Tibial nerve (tissue), 3 donors: ENCODE results near the gene USP16.

Experiments used
- POLR2A ChIP-seq, 2 donors: fragments of 450-650 bp; IDR thresholded peaks; one replicate each; pipeline ENCODE4 v1.6.1; 2017; ENCODE audit warnings: antibody characterized with exemption in 2 of 2, mild to moderate bottlenecking in 2 of 2, moderate library complexity in 2 of 2
- TF ChIP-seq, protein P1 (sequence below), 5 experiments: fragments of 200-600 bp in 3 of 5; fragments of 450-650 bp in 2 of 5; sonication (generic) in 3 of 5; IDR thresholded peaks; one replicate each; pipeline ENCODE4 v1.5.1; 2016 to 2019; ENCODE audit warnings: antibody characterized with exemption in 5 of 5, mild to moderate bottlenecking in 3 of 5, moderate library complexity in 2 of 5

DNA sequence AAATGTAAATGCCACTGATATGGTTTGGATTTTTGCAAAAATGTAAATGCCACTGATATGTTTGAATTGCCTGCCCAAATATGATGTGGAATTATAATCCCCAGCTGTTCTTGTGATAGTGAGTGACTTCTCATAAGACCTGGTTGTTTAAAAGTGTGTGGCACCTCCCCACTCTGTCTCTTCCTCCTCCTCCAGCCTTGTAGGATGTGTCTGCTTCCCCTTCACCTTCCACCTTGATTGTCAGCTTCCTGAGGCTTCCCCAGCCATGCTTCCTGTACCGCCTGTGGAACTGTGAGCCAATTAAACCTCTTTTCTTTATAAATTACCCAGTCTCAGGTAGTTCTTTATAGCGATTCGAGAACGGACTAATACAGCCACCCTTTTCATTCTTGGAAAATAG, 50.3 kb downstream of the USP16 start:
- TF ChIP-seq, protein P1, sequence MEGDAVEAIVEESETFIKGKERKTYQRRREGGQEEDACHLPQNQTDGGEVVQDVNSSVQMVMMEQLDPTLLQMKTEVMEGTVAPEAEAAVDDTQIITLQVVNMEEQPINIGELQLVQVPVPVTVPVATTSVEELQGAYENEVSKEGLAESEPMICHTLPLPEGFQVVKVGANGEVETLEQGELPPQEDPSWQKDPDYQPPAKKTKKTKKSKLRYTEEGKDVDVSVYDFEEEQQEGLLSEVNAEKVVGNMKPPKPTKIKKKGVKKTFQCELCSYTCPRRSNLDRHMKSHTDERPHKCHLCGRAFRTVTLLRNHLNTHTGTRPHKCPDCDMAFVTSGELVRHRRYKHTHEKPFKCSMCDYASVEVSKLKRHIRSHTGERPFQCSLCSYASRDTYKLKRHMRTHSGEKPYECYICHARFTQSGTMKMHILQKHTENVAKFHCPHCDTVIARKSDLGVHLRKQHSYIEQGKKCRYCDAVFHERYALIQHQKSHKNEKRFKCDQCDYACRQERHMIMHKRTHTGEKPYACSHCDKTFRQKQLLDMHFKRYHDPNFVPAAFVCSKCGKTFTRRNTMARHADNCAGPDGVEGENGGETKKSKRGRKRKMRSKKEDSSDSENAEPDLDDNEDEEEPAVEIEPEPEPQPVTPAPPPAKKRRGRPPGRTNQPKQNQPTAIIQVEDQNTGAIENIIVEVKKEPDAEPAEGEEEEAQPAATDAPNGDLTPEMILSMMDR (IDR thresholded peaks at IDR 0.05), result no peak
- TF ChIP-seq POLR2A (IDR thresholded peaks at IDR 0.05), result no peak
